HepG2 (cell line): ENCODE measurements around the gene B3GNT9. TPM values are rescaled to one million over a fixed set of nuclear protein-coding genes. Genes with fewer than 3 reads are reported as not detected.

ENCODE experiments used
- SATB2 ChIP-seq: sonication (generic); formaldehyde crosslinking; IDR thresholded peaks from 2 replicates; pipeline ENCODE4 v1.5.0; 2020; ENCODE audit warnings: missing genetic modification reagents
- ZNF264 ChIP-seq: sonication (generic); formaldehyde crosslinking; IDR thresholded peaks from 2 replicates; pipeline ENCODE4 v1.4.0; 2020; ENCODE audit warnings: missing genetic modification reagents
- ZNF446 ChIP-seq: sonication (generic); formaldehyde crosslinking; IDR thresholded peaks from 2 replicates; pipeline ENCODE4 v1.5.0; 2020; ENCODE audit warnings: mild to moderate bottlenecking, missing genetic modification reagents
- ZNF678 ChIP-seq: sonication (generic); formaldehyde crosslinking; IDR thresholded peaks from 2 replicates; pipeline ENCODE4 v1.4.0; 2020; ENCODE audit warnings: mild to moderate bottlenecking, missing genetic modification reagents
- ZSCAN22 ChIP-seq: sonication (generic); formaldehyde crosslinking; IDR thresholded peaks from 2 replicates; pipeline ENCODE4 v1.4.0; 2020; ENCODE audit warnings: mild to moderate bottlenecking, missing genetic modification reagents
- polyA plus RNA-seq, 8 experiments: library from polyadenylated mRNA; depleted of rRNA in 3 of 8; stranded (reverse) in 7 of 8; unstranded in 1 of 8; fragments of >200 nt; fragmentation: Illumina TruSeq in 4 of 8; extraction: Trizol in 4 of 8; gene quantifications; 2 replicates each; pipeline versions ENCODE4 v1.2.1 to v1.2.3, GENCODE V29; 2011 to 2016; ENCODE audit warnings: low read depth in 4 of 8, missing spikeins in 1 of 8, mixed read lengths in 1 of 8; ENCODE audit not compliant: insufficient read depth in 1 of 8
- total RNA-seq, 5 experiments: library from RNA; depleted of rRNA; stranded (reverse); fragments of >200 nt; fragmentation: Illumina TruSeq; extraction: Trizol; gene quantifications; 2 replicates each; pipeline ENCODE4 v1.2.3, GENCODE V29; 2016; ENCODE audit warnings: low read depth in 1 of 5
- TF ChIP-seq, protein P1 (sequence below): sonication (generic); formaldehyde crosslinking; IDR thresholded peaks from 2 replicates; pipeline ENCODE4 v1.4.0; 2020; ENCODE audit warnings: low read depth, mild to moderate bottlenecking, missing genetic modification reagents
- TF ChIP-seq, protein P2 (sequence below): sonication (generic); formaldehyde crosslinking; conservative IDR thresholded peaks from 2 replicates; pipeline ENCODE4 v1.4.0; 2020; ENCODE audit warnings: mild to moderate bottlenecking, missing genetic modification reagents, moderate library complexity
- TF ChIP-seq, protein P3 (sequence below): IDR thresholded peaks from 2 replicates; pipeline ENCODE4 v1.6.1; 2016; ENCODE audit warnings: low read depth, control low read depth

The B3GNT9 gene
- total and polyA plus RNA-seq, 2 of the 13 experiments (the other 11 are each of a cell fraction or from before 2014, with no cell fraction given): 1.5 to 3.1 TPM

DNA sequence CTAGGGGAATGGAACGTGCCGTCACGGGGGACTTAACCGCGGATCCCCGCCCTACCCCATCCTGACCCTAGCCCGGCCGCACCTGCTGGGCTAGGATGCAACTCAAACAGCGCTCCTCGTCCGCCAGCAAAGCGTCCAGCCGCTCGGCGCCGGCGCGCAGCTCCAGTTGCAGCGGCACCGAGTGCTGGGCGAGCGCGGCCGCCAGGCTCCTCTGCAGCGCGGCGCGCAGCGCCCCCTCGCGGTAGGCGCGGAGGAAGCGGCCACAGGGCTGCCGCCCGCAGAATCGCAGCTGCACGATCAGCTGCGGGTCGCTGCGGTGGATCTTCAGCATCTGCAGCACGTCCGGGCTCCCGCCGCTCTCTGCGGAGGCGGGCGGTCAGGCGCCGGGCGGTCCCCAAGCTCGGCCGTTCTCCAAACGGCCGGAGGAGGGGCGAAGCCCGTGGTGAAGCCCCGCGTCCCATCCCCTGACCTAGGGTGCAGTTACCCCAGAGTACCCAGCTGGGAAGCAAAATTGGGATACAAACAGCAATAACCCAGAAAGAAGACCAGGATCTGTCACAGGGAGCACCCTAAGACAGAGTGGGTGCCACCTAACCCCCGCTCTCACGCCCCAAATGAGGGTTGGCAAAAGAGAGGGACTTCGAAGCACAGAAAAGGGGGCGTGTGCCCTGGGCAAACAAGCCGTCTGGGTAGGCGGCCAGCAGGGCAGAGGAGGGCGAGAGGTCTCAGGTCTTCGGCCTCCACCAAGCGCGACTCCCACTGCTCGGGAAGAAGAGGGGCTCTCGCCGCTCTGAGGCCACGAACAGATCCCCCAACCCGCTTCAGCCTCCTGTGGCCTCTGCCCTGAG, 4.7 kb upstream of the B3GNT9 start (continued):
- TF ChIP-seq, protein P1, sequence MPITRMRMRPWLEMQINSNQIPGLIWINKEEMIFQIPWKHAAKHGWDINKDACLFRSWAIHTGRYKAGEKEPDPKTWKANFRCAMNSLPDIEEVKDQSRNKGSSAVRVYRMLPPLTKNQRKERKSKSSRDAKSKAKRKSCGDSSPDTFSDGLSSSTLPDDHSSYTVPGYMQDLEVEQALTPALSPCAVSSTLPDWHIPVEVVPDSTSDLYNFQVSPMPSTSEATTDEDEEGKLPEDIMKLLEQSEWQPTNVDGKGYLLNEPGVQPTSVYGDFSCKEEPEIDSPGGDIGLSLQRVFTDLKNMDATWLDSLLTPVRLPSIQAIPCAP (CRISPR knock-in tag): 0 out of 2 replicates have a peak, but pooled peaks have one; percentile 11
- TF ChIP-seq ZNF678 (CRISPR knock-in tag) (no peak), ZNF264 (CRISPR knock-in tag) (no peak), ZSCAN22 (CRISPR knock-in tag) (no peak), ZNF446 (CRISPR knock-in tag) (no peak), SATB2 (no peak)
- TF ChIP-seq, protein P2, sequence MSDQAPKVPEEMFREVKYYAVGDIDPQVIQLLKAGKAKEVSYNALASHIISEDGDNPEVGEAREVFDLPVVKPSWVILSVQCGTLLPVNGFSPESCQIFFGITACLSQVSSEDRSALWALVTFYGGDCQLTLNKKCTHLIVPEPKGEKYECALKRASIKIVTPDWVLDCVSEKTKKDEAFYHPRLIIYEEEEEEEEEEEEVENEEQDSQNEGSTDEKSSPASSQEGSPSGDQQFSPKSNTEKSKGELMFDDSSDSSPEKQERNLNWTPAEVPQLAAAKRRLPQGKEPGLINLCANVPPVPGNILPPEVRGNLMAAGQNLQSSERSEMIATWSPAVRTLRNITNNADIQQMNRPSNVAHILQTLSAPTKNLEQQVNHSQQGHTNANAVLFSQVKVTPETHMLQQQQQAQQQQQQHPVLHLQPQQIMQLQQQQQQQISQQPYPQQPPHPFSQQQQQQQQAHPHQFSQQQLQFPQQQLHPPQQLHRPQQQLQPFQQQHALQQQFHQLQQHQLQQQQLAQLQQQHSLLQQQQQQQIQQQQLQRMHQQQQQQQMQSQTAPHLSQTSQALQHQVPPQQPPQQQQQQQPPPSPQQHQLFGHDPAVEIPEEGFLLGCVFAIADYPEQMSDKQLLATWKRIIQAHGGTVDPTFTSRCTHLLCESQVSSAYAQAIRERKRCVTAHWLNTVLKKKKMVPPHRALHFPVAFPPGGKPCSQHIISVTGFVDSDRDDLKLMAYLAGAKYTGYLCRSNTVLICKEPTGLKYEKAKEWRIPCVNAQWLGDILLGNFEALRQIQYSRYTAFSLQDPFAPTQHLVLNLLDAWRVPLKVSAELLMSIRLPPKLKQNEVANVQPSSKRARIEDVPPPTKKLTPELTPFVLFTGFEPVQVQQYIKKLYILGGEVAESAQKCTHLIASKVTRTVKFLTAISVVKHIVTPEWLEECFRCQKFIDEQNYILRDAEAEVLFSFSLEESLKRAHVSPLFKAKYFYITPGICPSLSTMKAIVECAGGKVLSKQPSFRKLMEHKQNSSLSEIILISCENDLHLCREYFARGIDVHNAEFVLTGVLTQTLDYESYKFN: peak; percentile 16; the same call in 1 of the 2 replicates
- TF ChIP-seq, protein P3, sequence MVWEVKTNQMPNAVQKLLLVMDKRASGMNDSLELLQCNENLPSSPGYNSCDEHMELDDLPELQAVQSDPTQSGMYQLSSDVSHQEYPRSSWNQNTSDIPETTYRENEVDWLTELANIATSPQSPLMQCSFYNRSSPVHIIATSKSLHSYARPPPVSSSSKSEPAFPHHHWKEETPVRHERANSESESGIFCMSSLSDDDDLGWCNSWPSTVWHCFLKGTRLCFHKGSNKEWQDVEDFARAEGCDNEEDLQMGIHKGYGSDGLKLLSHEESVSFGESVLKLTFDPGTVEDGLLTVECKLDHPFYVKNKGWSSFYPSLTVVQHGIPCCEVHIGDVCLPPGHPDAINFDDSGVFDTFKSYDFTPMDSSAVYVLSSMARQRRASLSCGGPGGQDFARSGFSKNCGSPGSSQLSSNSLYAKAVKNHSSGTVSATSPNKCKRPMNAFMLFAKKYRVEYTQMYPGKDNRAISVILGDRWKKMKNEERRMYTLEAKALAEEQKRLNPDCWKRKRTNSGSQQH (CRISPR knock-in tag): no peak
- TF ChIP-seq, all 625 proteins: peak for 196
